ENCODE measurements around the gene LILRA1.
"Not testable (repeated sequence)": the region's sequence is repeated elsewhere in the genome, so short reads cannot be mapped to it uniquely, and the experiment has no call there.

Gene LILRA1

DNA sequence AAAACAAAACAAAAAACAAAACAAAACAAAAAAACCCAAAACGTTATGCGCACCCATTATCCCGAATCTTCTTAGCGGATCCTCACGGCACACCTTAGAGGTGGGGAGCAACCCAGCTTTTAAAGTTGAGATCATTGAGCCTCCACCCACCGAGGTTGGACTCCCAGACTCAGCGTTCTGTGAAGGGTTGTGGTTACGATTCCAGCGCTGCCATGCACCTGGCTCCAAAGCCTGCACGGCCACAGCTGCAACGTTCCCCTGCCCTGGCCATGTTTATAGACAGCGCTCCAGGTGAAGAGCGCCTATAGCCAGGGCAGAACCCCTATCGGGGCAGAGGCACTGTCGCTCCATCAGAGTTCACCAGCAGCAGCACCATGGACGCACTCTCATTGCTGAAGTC is 38.5 kb upstream of the LILRA1 start:
- TF ChIP-seq, protein P1, sequence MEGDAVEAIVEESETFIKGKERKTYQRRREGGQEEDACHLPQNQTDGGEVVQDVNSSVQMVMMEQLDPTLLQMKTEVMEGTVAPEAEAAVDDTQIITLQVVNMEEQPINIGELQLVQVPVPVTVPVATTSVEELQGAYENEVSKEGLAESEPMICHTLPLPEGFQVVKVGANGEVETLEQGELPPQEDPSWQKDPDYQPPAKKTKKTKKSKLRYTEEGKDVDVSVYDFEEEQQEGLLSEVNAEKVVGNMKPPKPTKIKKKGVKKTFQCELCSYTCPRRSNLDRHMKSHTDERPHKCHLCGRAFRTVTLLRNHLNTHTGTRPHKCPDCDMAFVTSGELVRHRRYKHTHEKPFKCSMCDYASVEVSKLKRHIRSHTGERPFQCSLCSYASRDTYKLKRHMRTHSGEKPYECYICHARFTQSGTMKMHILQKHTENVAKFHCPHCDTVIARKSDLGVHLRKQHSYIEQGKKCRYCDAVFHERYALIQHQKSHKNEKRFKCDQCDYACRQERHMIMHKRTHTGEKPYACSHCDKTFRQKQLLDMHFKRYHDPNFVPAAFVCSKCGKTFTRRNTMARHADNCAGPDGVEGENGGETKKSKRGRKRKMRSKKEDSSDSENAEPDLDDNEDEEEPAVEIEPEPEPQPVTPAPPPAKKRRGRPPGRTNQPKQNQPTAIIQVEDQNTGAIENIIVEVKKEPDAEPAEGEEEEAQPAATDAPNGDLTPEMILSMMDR (IDR thresholded peaks at IDR 0.05; ENCODE audit: insufficient read depth, low read depth, low read length, missing control alignments), result no peak
- no peak overlapping the region for H3K4me3 ChIP-seq (ENCODE audit: low read length)
- no peak for DNase-seq (ENCODE audit: low read depth)

- DNase-seq (ENCODE audit: low read depth), result no peak
- TF ChIP-seq, protein P1 (IDR thresholded peaks at IDR 0.05; ENCODE audit: insufficient read depth, low read depth, low read length, missing control alignments), result no peak
- no peak overlapping the region for H3K4me3 ChIP-seq (ENCODE audit: low read length)
Observed at GRCh38 chr19:54556194-54556593, 37.2 kb upstream of the LILRA1 start.

DNA sequence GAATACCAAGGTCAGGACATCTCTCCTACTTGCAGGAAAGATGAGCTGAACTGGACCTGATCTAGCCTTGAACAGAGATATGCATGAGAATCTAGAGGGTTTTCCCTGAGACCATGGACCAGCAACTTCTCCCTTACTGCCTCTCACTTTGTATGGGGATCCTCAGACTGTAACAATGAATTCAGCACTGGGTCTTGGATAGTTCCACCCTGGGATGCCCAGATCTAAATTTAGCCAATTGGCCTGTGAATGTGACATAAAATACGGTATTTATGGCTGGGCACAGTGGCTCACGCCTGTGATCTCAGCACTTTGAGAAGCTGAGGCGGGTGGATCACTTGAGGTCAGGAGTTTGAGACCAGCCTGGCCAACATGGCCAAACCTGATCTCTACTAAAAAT is 35.1 kb upstream of the LILRA1 start:
- no peak overlapping the region for H3K4me3 ChIP-seq (ENCODE audit: low read length)
- DNase-seq (ENCODE audit: low read depth), result no peak
- TF ChIP-seq, protein P1 (IDR thresholded peaks at IDR 0.05; ENCODE audit: insufficient read depth, low read depth, low read length, missing control alignments), result no peak

- H3K4me3 ChIP-seq (ENCODE audit: low read length), result no peak overlapping the region
- TF ChIP-seq, protein P1 (IDR thresholded peaks at IDR 0.05; ENCODE audit: insufficient read depth, low read depth, low read length, missing control alignments), result no peak
- DNase-seq (ENCODE audit: low read depth), result no peak
Observed at GRCh38 chr19:54560881-54561385, 32.5 kb upstream of the LILRA1 start.

DNA sequence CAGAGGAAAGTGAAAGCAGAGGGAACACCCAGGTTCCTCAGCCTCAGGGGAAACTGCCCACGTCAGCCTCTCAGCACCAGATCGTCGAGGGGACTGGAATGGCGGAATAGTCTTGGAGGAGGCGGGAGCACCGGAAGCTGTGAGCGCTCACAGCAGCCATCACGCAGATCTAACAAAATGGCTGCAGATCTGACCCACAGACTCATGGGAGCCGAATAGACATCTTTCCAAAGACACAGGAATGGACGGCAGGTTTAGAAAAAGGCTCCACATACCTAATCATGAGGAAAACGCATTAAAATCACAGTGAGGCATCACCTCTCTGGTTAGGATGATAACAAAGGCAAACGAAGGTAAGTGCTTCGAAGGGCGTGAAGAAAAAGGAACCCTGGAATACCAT is 31.6 kb upstream of the LILRA1 start:
- no peak for DNase-seq (ENCODE audit: low read depth)
- H3K4me3 ChIP-seq (ENCODE audit: low read length), result no peak overlapping the region
- TF ChIP-seq, protein P1 (IDR thresholded peaks at IDR 0.05; ENCODE audit: insufficient read depth, low read depth, low read length, missing control alignments), result no peak

DNA sequence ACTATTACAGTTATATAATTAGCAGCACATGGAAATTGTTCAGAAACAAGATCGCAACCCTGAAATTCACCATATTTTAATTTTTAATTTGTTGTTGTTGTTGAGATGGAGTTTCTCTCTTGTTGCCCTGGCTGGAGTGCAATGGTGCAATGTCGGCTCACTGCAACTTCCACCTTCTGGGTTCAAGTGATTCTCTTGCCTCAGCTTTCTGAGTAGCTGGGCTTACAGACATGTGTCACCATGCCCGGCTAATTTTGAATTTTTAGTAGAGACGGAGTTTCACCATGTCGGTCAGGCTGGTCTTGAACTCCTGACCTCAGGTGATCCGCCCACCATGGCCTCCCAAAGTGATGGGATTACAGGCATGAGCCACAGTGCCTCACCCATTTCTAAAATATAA is 30.2 kb upstream of the LILRA1 start:
- not testable (repeated sequence) for H3K4me3 ChIP-seq (ENCODE audit: low read length); DNase-seq (ENCODE audit: low read depth)

GRCh38 chr19:54570316-54570715 is 23.1 kb upstream of the LILRA1 start:
- TF ChIP-seq, protein P1 (IDR thresholded peaks at IDR 0.05; ENCODE audit: insufficient read depth, low read depth, low read length, missing control alignments), result no peak
- H3K4me3 ChIP-seq (ENCODE audit: low read length), result no peak overlapping the region

GRCh38 chr19:54571715-54572615 is 21.5 kb upstream of the LILRA1 start:
- not testable (repeated sequence) for DNase-seq (ENCODE audit: low read depth); H3K4me3 ChIP-seq (ENCODE audit: low read length)

More at GRCh38 chr19:54570316-54570715, 23.1 kb upstream of the LILRA1 start:
- no peak for DNase-seq (ENCODE audit: low read depth)

Measured in epithelial cell of esophagus (primary cell).